Right lobe of liver (tissue), 6 donors: ENCODE data around the gene CBLN2. TPM values are rescaled to one million over a fixed set of nuclear protein-coding genes. Genes with fewer than 3 reads are reported as not detected.

Experiments
- ATAC-seq, 4 donors: fragments of 200-7000 bp; cut with Tn5 transposase; one replicate each; pipeline ENCODE4 v1.9.1; 2020; ENCODE audit warnings: mild to moderate bottlenecking in 4 of 4, moderate library complexity in 4 of 4
- DNase-seq, 3 donors: peaks; one replicate each; pipeline ENCODE4 v3.0.0-alpha.2; 2020
- H3K27ac ChIP-seq, 3 donors: fragments of 200-600 bp; one replicate each; pipeline ENCODE4 v1.8.0; 2022
- H3K27me3 ChIP-seq, 2 donors: fragments of 200-600 bp; one replicate each; pipeline ENCODE4 v1.8.0; 2022
- H3K36me3 ChIP-seq, 4 donors: fragments of 200-600 bp; sonication (generic) in 1 of 4; one replicate each; pipeline versions ENCODE4 v1.5.1 to v1.8.0; 2017 to 2022; ENCODE audit warnings: control low read depth in 1 of 4
- H3K4me1 ChIP-seq, 4 donors: fragments of 200-600 bp; sonication (generic) in 1 of 4; one replicate each; pipeline versions ENCODE4 v1.5.1 to v1.8.0; 2017 to 2022; ENCODE audit warnings: control low read depth in 1 of 4
- H3K4me3 ChIP-seq, 3 donors: fragments of 200-600 bp; one replicate each; pipeline ENCODE4 v1.8.0; 2022
- H3K9me3 ChIP-seq, 4 donors: fragments of 200-600 bp; sonication (generic) in 1 of 4; one replicate each; pipeline versions ENCODE4 v1.5.1 to v1.8.0; 2017 to 2022; ENCODE audit warnings: control low read depth in 1 of 4
- CTCF ChIP-seq, 4 donors: fragments of 200-600 bp in 3 of 4; fragments of 450-650 bp in 1 of 4; IDR thresholded peaks; one replicate each; pipeline versions ENCODE4 v1.5.1 to v1.8.0; 2016 to 2022; ENCODE audit warnings: antibody characterized with exemption in 4 of 4, mild to moderate bottlenecking in 2 of 4
- POLR2A ChIP-seq: fragments of 450-650 bp; IDR thresholded peaks from one replicate; pipeline ENCODE4 v1.6.1; 2017; ENCODE audit warnings: antibody characterized with exemption, mild to moderate bottlenecking
- WGBS: methylation state at CpG from one replicate; pipeline ENCODE4 v1.1.6; 2018; ENCODE audit warnings: low coverage, low lambda C conversion rate; ENCODE audit not compliant: insufficient coverage; ENCODE audit errors: missing lambda C conversion rate; 5-methylcytosine and 5-hydroxymethylcytosine counted together
- intact Hi-C, 2 donors: fragments of 100-400 bp; cut with DNase I; formaldehyde crosslinking; loops; one replicate each; pipeline versions ENCODE4 v1.11.2 to v1.14.1; 2022
- total RNA-seq, 6 experiments: library from RNA; depleted of rRNA in 2 of 6; stranded (reverse); fragments of >200 nt in 2 of 6; fragmentation: NEBNext Ultra II Directional in 3 of 6; extraction: Animal tissue kit (Norgen Biotek cat#: 25700) in 3 of 6; gene quantifications; one replicate each; pipeline versions ENCODE4 v1.1.0 to v1.2.4, GENCODE V29; 2016 to 2023
- donor health status: DM: no; HTN: yes; CAD: no.
- donor health status: DM: no; HTN: no; CAD: no.
- donor health status: DM: no; HTN: no; CAD: no.
- donor health status: DM: no; HTN: yes; CAD: no.
- donor health status: DM: no; HTN: yes; CAD: no.

The CBLN2 gene
- total RNA-seq, 6 experiments from 2014 or later = 0.35 TPM; not detected in 5

DNA sequence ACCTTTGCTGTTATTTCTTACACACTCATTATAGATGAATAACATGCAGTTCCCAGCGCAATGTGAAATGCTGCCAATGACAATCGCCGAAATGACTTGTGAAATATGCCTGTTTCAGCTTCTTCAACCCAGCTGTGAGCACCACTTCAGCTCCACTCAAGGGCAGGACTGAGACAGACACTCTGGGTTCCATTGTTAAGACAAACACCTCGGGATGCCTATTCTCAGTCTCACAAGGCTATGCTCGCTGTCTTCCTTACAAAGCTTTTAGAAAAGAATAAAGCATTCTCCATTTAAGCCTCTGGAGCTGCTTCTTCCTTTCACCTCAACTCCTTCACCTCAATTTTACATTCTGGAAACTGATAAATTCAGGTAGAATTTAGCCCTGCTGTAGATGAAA, 4.2 kb downstream of the CBLN2 start:
- Histone ChIP-seq H3K36me3 (no peaks in the 10 kb centered on the region), H3K4me3 (no peak overlapping the region), H3K27ac (no peak overlapping the region), H3K9me3 (no peaks in the 10 kb centered on the region), H3K27me3 (peaks cover 0 to 4% of the 10 kb centered on the region in 2 donors), H3K4me1 (peaks cover 0 to 20% (median 0%) of the 10 kb centered on the region in 4 donors)
- intact Hi-C loops = no loop called here
- no peak for DNase-seq
- TF ChIP-seq CTCF (IDR thresholded peaks at IDR 0.05) (no peak), POLR2A (no peak)
- WGBS = 40% methylated on average over 2 of the region's 5 CpGs
- ATAC-seq = no peak

DNA sequence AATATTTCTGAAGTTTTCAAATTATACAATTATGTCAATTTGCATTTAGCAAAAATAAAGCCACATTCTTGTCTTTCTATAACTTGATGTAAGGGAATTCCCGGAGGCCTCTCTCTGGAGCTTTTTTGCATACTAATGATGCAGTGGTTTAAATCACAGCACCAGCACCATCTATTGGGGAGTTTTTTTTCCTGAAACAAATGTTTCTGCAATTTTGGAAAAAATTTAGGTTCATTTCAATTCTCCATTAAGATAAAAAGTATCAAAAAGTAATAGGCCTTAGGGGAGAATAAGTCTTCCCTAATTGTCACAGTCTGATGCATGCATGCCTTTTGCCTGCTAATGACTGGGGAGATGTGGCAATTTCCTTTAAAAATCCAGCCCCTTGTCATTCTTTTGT, 13.5 kb downstream of the CBLN2 start:
- H3K9me3 ChIP-seq = no peaks in the 10 kb centered on the region
- no peaks in the 10 kb centered on the region for H3K4me1 ChIP-seq
- DNase-seq = no peak
- ATAC-seq = no peak
- H3K4me3 ChIP-seq = no peak overlapping the region
- 53% methylated on average over 1 of the region's 1 CpG for WGBS
- H3K36me3 ChIP-seq = no peaks in the 10 kb centered on the region
- intact Hi-C loops = no loop called here
- no peaks in the 10 kb centered on the region for H3K27me3 ChIP-seq
- no peak for TF ChIP-seq POLR2A
- no peak for TF ChIP-seq CTCF (IDR thresholded peaks at IDR 0.05)
- no peak overlapping the region for H3K27ac ChIP-seq

DNA sequence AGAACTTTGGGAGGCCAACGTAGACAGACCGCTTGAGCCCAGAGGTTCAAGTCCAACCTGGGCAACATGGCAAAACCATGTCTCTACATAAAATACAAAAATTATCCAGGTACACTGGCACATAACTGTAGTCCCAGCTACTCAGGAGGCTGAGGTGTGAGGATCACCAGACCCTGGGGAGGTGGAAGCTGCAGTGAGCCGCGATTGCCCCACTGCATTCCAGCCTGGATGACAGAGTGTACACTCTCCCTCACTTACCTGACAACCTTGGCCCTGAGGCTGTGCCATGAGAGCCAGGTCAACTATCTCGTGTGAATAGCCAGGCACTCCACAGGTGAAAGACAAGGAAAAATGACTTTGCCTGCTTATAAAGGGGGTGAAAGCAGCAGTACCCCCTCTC, 39.3 kb downstream of the CBLN2 start:
- Histone ChIP-seq H3K27ac (no peak overlapping the region), H3K36me3 (no peaks in the 10 kb centered on the region), H3K27me3 (no peaks in the 10 kb centered on the region), H3K9me3 (no peaks in the 10 kb centered on the region), H3K4me1 (no peaks in the 10 kb centered on the region), H3K4me3 (no peak overlapping the region)
- DNase-seq (no peak), ATAC-seq (no peak)
- no peak for TF ChIP-seq CTCF (IDR thresholded peaks at IDR 0.05)
- no peak for TF ChIP-seq POLR2A
- intact Hi-C loops = no loop called here
- 78% methylated on average over 2 of the region's 5 CpGs for WGBS

- Histone ChIP-seq H3K27ac (no peak overlapping the region), H3K27me3 (no peaks in the 10 kb centered on the region), H3K4me1 (no peaks in the 10 kb centered on the region), H3K9me3 (no peaks in the 10 kb centered on the region), H3K36me3 (no peaks in the 10 kb centered on the region), H3K4me3 (no peak overlapping the region)
- 70% methylated on average over 2 of the region's 19 CpGs for WGBS
- intact Hi-C loops = no loop called here
- ATAC-seq = peak in 1 of 4 donors; percentile 31
- TF ChIP-seq CTCF (IDR thresholded peaks at IDR 0.05) = no peak
- TF ChIP-seq POLR2A = no peak
- DNase-seq = peak in 1 of 3 donors; percentile 45
Measured at GRCh38 chr18:72502671-72503431, 41.3 kb downstream of the CBLN2 start.
